Activated T-helper 2 cell treated with anti-CD3 and anti-CD28 coated beads, Interferon-gamma antibody, Interleukin-2, Interleukin-4, amounts not matched to agents 10 μg/mL and 5 μg/mL and 100 μg/mL, durations not matched to agents 14 hours and 24 hours and 36 hours (primary cell): Measurements from ENCODE around the gene SLC52A3. TPM values are rescaled to one million over a fixed set of nuclear protein-coding genes. Genes with fewer than 3 reads are reported as not detected.

Source experiments
- DNase-seq: peaks from one replicate; pipeline ENCODE4 v3.0.0; 2021; ENCODE audit warnings: low spot score
- H3K27ac Mint-ChIP-seq: one replicate; pipeline ENCODE4 v1.8.0; 2021; ENCODE audit warnings: mixed read lengths
- H3K27me3 Mint-ChIP-seq: one replicate; pipeline ENCODE4 v1.8.0; 2021; ENCODE audit warnings: low read depth, mixed read lengths
- H3K36me3 Mint-ChIP-seq: one replicate; pipeline ENCODE4 v1.8.0; 2021; ENCODE audit warnings: low read depth, mixed read lengths
- H3K4me1 Mint-ChIP-seq: one replicate; pipeline ENCODE4 v1.8.0; 2021; ENCODE audit warnings: low read depth, mixed read lengths
- H3K4me3 Mint-ChIP-seq: one replicate; pipeline ENCODE4 v1.8.0; 2021; ENCODE audit warnings: low read depth, mild to moderate bottlenecking, moderate library complexity, mixed read lengths
- H3K9me3 Mint-ChIP-seq: one replicate; pipeline ENCODE4 v1.8.0; 2021; ENCODE audit warnings: mixed read lengths
- intact Hi-C: fragments of 100-400 bp; cut with micrococcal nuclease; formaldehyde crosslinking; loops from one replicate; pipeline ENCODE4 v1.15.1; 2023
- total RNA-seq: library from RNA; stranded (reverse); gene quantifications from 2 replicates; pipeline ENCODE4 v1.2.3, GENCODE V29; 2022

Gene SLC52A3
- total RNA-seq, 1 donor from 2014 or later: not detected

DNA sequence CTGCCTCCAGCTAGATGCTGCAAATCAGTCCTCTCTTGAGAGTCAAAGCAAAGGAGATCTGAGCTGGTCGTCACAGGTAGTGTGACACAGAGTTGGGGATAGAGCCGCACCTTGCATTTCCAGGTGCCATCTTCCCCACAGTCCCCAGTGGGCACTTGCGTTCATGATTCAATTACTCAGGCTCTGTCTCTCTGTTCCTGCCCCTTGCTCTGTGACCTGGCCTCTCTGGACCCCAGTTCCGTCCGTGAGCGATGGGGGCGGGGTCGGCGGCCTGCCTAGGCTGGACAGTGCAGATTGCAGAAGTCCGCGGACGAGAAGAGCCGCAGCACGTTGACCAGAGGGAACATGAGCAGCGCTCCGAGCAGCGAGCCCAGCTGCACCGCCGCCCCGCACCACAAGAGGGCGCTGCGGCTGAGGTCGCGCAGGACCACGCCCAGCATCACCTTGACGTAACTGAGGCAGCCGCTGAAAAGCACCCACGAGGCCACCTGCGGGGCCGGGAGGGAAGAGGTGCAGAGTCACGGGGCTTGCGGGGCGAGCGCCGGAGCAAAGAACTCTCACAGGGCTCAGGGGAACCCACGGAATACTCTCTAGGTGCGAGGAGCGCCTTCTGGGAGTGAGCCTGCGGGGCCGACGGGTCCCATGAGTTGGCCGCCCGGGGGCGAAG, 7.4 kb downstream of the SLC52A3 start:
- Mint-ChIP-seq H3K27ac (no peak overlapping the region), H3K9me3 (no peaks in the 10 kb centered on the region), H3K27me3 (peaks cover 3% of the 10 kb centered on the region), H3K4me3 (no peak overlapping the region), H3K36me3 (no peaks in the 10 kb centered on the region), H3K4me1 (no peaks in the 10 kb centered on the region)
- intact Hi-C loops: no loop called here
- peak; percentile 18 for DNase-seq

DNA sequence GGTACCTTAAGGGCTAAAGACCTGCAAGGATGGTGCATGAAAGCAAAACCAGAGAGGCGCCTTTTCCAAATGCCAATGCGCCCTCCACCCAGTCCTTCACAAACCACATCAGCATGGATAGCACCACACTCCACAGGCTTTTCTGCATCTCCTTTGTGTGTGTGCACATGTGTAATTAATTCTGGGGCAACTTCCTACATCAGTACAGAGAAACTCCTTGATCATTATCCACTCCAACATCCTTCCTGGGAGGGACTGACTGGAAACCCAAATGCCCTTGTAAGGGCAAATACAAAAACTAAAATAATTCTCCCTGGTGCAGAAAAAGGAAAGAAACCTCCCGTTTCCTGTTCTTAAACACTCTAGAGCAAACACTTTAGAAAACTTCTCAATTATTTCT, 10.8 kb downstream of the SLC52A3 start:
- intact Hi-C loops: no loop called here
- no peak for DNase-seq
- H3K27me3 Mint-ChIP-seq: peaks cover 3% of the 10 kb centered on the region
- H3K36me3 Mint-ChIP-seq: no peaks in the 10 kb centered on the region
- H3K4me1 Mint-ChIP-seq: no peaks in the 10 kb centered on the region
- no peaks in the 10 kb centered on the region for H3K9me3 Mint-ChIP-seq
- H3K27ac Mint-ChIP-seq: no peak overlapping the region
- H3K4me3 Mint-ChIP-seq: no peak overlapping the region

DNA sequence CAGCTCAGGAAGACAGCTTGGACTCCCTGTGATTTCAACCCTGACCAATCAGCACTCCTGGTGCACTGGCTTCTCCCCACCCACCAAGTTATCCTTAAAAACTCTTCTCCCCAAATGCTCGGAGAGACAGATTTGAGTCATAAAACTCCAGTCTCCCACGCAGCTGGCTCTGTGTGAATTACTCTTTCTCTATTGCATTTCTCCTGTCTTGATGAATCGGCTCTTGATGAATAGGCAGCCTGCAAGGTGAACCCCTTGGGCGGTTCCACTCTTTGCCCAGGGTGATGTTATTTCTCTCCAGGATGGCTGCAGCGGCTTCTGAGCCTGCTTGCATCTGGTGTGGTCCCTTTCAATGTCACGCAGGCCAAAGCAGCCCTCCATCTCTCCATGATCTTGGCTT, 12.4 kb downstream of the SLC52A3 start:
- H3K27ac Mint-ChIP-seq: no peak overlapping the region
- no peaks in the 10 kb centered on the region for H3K4me1 Mint-ChIP-seq
- no peaks in the 10 kb centered on the region for H3K36me3 Mint-ChIP-seq
- H3K9me3 Mint-ChIP-seq: no peaks in the 10 kb centered on the region
- intact Hi-C loops: no loop called here
- H3K4me3 Mint-ChIP-seq: no peak overlapping the region
- peaks cover 3% of the 10 kb centered on the region for H3K27me3 Mint-ChIP-seq
- no peak for DNase-seq

DNA sequence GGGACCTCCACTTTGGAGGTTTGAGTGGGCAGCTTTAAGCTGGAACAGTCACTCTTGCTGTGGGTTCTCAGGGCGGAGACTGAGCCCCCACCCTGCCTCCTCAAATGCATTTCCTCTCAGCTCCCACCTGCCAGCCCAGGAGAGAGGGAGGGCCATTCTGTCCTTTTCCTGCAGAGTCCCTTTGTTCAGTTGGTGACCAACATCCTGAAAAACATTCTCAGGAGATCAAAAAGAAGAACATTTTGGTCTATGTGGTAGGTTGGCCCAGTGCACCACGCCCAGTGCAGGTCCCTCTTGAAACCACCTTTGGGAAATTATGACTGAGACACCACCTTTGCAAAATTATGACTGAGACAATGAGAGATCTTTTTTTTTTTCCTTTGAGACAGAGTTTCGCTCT, 13.4 kb downstream of the SLC52A3 start:
- H3K4me3 Mint-ChIP-seq: no peak overlapping the region
- DNase-seq: no peak
- intact Hi-C loops: no loop called here
- H3K27ac Mint-ChIP-seq: no peak overlapping the region
- H3K9me3 Mint-ChIP-seq: no peaks in the 10 kb centered on the region
- H3K36me3 Mint-ChIP-seq: no peaks in the 10 kb centered on the region
- no peaks in the 10 kb centered on the region for H3K4me1 Mint-ChIP-seq
- peaks cover 3% of the 10 kb centered on the region for H3K27me3 Mint-ChIP-seq

DNA sequence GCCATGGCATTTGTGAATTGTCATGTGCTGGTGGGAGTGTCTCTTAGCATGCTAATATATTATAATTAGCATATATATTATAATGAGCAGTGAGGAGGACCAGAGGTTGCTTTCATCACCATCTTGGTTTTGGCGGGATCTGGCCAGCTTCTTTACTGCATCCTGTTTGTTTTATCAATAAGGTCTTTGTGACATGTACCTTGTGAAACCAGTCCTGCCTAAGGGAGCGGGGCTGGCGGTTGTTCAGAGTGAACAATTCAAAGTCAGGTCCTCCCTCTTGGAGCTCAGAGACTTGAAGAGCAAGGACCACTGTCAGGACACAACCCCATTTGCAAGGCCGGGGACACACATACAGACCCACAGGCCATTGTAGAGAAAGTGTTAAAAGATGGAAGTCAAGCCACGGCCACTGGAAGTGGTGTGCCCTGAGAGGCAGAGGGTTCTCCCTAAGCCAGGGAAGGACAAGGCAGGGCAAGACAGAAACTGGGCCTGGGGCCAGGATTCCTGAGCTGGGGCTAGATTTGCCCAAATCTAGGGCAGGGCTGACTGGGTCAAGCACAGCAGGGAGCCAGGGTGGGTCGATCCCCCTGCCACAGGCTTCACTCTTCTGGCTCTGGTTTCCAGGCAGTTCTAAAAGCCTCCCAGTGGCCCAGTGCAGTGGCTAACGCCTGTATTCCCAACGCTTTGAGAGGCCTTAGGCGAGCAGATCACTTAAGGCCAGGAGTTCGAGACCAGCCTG, 14.2 kb downstream of the SLC52A3 start:
- no peak for DNase-seq
- H3K27ac Mint-ChIP-seq: no peak overlapping the region
- H3K36me3 Mint-ChIP-seq: no peaks in the 10 kb centered on the region
- no peaks in the 10 kb centered on the region for H3K4me1 Mint-ChIP-seq
- no peaks in the 10 kb centered on the region for H3K9me3 Mint-ChIP-seq
- no peaks in the 10 kb centered on the region for H3K27me3 Mint-ChIP-seq
- intact Hi-C loops: no loop called here
- no peak overlapping the region for H3K4me3 Mint-ChIP-seq

DNA sequence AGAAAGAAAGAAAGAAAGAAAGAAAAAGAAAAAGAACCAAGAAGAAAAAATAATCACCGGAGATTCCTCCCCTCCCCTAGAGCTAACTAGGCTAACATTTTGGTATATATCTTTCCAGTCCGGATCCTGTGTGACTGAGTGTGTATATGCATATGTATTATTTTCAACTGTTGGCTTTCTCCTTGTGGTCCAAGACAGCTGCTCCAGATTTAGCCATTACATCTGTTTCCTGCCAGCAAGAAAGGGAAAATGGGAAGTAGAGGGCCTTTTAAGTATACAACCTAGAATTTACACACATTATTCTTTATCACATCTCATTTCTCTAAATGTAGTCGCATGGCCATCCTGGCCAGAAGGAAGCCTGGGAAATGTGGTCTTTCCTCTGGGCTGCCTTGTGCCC, 15.2 kb downstream of the SLC52A3 start:
- no peak overlapping the region for H3K4me3 Mint-ChIP-seq
- no peaks in the 10 kb centered on the region for H3K27me3 Mint-ChIP-seq
- H3K27ac Mint-ChIP-seq: no peak overlapping the region
- intact Hi-C loops: no loop called here
- H3K9me3 Mint-ChIP-seq: no peaks in the 10 kb centered on the region
- no peaks in the 10 kb centered on the region for H3K4me1 Mint-ChIP-seq
- DNase-seq: no peak
- no peaks in the 10 kb centered on the region for H3K36me3 Mint-ChIP-seq

DNA sequence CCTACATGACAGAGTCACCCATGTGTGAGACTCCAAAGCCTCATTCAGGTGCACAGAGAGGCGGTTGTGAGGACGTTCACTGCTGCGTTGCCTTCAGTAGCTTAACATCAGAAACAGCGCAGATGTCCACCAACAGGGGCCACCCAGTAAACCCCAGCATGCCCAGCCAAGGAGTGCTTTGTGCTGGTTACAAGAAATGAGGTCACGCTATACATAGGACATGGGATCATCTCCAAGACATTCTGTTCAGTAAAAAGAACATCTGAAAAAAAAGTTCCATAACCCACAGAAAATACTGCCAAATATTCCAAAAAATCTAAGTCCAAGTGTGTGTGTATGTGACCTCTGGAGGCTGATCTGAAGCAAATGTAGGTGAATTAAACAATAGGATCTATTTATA, 16.0 kb downstream of the SLC52A3 start:
- no peaks in the 10 kb centered on the region for H3K4me1 Mint-ChIP-seq
- intact Hi-C loops: no loop called here
- DNase-seq: no peak
- H3K27ac Mint-ChIP-seq: no peak overlapping the region
- no peaks in the 10 kb centered on the region for H3K27me3 Mint-ChIP-seq
- no peaks in the 10 kb centered on the region for H3K36me3 Mint-ChIP-seq
- H3K9me3 Mint-ChIP-seq: no peaks in the 10 kb centered on the region
- H3K4me3 Mint-ChIP-seq: no peak overlapping the region

DNA sequence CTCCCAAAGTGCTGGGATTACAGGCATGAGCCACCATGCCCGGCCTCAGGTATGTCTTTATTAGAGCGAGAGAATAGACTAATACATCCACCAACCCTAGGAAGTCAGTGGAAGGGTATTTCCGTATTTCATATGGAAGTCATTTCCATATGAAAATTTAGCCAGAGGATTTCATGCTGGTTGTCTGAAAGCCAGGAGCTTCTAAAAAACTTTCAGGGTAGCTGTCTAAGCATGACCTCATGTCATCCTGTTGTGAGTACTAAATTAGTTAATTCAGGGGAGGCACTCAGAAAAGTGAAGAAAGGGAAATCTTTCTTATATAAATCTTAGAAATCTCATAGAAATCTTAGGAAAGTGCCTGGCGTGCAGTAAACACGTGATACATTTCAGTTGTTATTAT, 16.5 kb downstream of the SLC52A3 start:
- DNase-seq: no peak
- Mint-ChIP-seq H3K9me3 (no peaks in the 10 kb centered on the region), H3K4me3 (no peak overlapping the region), H3K27me3 (no peaks in the 10 kb centered on the region), H3K36me3 (no peaks in the 10 kb centered on the region), H3K27ac (no peak overlapping the region), H3K4me1 (no peaks in the 10 kb centered on the region)
- intact Hi-C loops: no loop called here

DNA sequence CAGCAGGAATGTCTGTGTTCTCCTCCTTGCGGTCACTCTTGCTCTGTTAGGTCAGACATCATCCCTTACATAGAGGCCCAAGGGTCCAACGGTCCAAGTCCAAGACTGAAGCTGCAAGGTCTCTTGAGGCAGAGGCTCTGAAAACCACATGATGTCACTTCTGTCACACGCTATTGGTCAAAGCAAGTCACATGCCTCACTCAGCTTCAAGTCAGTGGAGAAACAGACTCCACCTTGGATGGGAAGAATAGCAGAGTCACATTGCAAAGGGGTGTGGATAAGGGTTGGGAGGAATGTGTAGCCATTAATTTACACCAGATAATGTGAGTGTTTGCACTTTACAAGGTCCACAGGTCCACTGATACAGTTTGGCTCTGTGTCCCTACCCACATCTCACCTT, 17.5 kb downstream of the SLC52A3 start:
- intact Hi-C loops: no loop called here
- Mint-ChIP-seq H3K36me3 (no peaks in the 10 kb centered on the region), H3K9me3 (peaks cover 1% of the 10 kb centered on the region), H3K27me3 (no peaks in the 10 kb centered on the region), H3K27ac (no peak overlapping the region), H3K4me3 (no peak overlapping the region), H3K4me1 (no peaks in the 10 kb centered on the region)
- DNase-seq: no peak

DNA sequence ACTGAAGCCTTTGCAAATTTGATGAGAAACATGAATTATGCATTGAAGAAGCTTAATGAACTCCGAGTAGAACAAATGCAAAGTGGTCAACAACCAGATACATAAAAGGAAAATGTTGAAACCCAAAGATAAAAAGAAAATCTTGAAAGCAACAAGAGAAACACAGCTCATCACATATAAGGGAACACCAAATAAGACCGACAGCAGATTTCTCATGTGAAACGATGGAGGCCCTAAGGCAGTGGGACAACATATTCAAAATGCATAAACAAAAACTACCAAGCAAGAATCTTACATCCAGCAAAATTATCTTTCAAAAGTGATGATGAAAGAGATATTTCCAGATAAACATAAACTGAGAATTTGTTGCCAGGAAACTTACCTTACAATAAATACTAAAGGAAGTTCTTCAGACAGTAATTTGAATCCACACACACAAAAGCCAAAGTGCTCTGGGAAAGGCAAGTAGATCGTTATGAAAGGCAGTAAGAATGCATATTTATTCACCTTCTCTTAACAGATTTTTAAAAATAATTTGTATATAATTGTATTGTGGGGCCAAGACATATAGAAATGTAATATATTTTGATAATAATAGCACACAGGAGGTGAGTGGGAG, 22.5 kb downstream of the SLC52A3 start:
- Mint-ChIP-seq H3K27me3 (no peaks in the 10 kb centered on the region), H3K4me1 (no peaks in the 10 kb centered on the region), H3K36me3 (no peaks in the 10 kb centered on the region), H3K9me3 (peaks cover 15% of the 10 kb centered on the region), H3K27ac (no peak overlapping the region), H3K4me3 (no peak overlapping the region)
- intact Hi-C loops: no loop called here
- no peak for DNase-seq

DNA sequence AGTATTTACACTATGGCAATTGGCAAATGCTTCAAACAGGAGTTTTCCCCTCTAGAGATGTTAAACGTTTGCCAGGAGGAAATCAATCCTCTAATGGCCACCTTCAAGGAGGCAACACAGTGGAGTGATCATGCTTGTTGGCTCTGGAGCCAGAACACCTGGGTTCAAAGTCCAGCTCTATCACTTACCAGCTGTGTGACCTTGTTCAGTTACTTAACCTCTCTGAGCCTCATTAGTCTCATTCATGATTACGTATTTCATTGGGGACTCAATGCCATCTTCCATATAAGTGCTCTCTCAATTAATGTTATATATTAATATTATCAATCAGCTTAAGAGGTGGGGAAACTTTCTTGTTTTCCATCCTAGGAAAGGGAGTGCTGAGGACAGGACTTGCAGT, 26.1 kb downstream of the SLC52A3 start:
- no peaks in the 10 kb centered on the region for H3K36me3 Mint-ChIP-seq
- no peaks in the 10 kb centered on the region for H3K4me1 Mint-ChIP-seq
- intact Hi-C loops: no loop called here
- H3K9me3 Mint-ChIP-seq: peaks cover 15% of the 10 kb centered on the region
- no peaks in the 10 kb centered on the region for H3K27me3 Mint-ChIP-seq
- no peak overlapping the region for H3K4me3 Mint-ChIP-seq
- no peak for DNase-seq
- H3K27ac Mint-ChIP-seq: no peak overlapping the region

DNA sequence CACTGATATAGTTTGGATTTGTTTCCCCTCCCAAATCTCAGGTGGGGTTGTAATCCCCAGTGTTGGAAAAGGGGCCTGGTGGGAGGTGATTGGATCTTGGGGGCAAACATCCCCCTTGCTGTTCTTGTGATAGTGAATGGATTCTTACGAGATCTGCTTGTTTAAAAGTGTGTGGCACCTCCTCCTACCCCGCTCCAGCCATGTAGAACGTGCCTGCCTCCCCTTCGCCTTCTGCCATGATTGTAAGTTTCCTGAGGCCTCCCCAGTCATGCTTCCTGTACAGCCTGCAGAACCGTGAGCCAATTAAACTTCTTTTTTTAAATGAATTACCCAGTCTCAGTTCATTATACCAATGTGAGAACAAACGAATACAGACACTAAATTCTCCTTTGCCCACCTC, 26.7 kb downstream of the SLC52A3 start:
- H3K27ac Mint-ChIP-seq: no peak overlapping the region
- H3K4me3 Mint-ChIP-seq: no peak overlapping the region
- H3K9me3 Mint-ChIP-seq: peaks cover 15% of the 10 kb centered on the region
- no peaks in the 10 kb centered on the region for H3K4me1 Mint-ChIP-seq
- no peaks in the 10 kb centered on the region for H3K27me3 Mint-ChIP-seq
- no peak for DNase-seq
- no peaks in the 10 kb centered on the region for H3K36me3 Mint-ChIP-seq
- intact Hi-C loops: no loop called here

DNA sequence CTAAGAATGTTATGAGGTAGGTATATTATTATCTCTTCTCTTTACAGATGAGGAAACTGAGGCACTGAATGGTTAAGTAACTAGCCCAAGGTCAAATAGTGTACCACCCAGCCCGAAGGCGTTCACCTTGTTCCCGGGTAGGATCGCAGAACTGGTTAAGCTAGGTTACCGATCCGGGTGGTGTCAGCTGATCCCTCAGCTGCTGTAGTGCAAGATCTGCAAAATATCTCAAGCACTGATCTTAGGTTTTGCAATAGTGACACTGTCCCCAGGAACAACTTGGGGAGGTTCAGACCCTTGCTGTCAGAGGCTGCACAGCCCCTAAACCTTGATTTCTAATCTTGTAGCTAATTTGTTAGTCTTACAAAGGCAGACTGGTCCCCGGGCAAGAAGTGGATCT, 28.1 kb downstream of the SLC52A3 start:
- Mint-ChIP-seq H3K27ac (no peak overlapping the region), H3K4me1 (no peaks in the 10 kb centered on the region), H3K4me3 (no peak overlapping the region), H3K36me3 (no peaks in the 10 kb centered on the region), H3K9me3 (peaks cover 7% of the 10 kb centered on the region), H3K27me3 (no peaks in the 10 kb centered on the region)
- intact Hi-C loops: no loop called here
- no peak for DNase-seq
